COLO668 (cell line): ENCODE results near the gene SLC9A3.

Experiments used
- DNase-seq: peaks from one replicate; lab custom pipeline; 2025; ENCODE audit not compliant: unreplicated experiment; lab: John Stamatoyannopoulos, UW

Gene SLC9A3

GRCh38 chr5:448061-448765, 76.0 kb downstream of the SLC9A3 start:
- no peak for DNase-seq

- DNase-seq: no peak
Measured at GRCh38 chr5:447501-447900, 76.7 kb downstream of the SLC9A3 start.

GRCh38 chr5:446883-447263, 77.4 kb downstream of the SLC9A3 start:
- no peak for DNase-seq

GRCh38 chr5:446066-446882, 78.0 kb downstream of the SLC9A3 start:
- no peak for DNase-seq

- no peak for DNase-seq
Measured at GRCh38 chr5:445591-445990, 78.7 kb downstream of the SLC9A3 start.

- no peak for DNase-seq
Measured at GRCh38 chr5:444226-444625, 80.0 kb downstream of the SLC9A3 start.

- DNase-seq: peak; percentile 89
Measured at GRCh38 chr5:443239-444151, 80.8 kb downstream of the SLC9A3 start.

- peak; percentile 91 for DNase-seq
Measured at GRCh38 chr5:442335-443238, 81.7 kb downstream of the SLC9A3 start, which contains the start of gene EXOC3. Gene EXOC3 (plus strand): TSS chr5:443176. CDS start chr5:446206, 3,030 bp downstream.

- DNase-seq: no peak
Measured at GRCh38 chr5:441996-442334, 82.3 kb downstream of the SLC9A3 start.

GRCh38 chr5:440401-441201, 83.6 kb downstream of the SLC9A3 start:
- no peak for DNase-seq

GRCh38 chr5:439636-440035, 84.6 kb downstream of the SLC9A3 start:
- DNase-seq: no peak

GRCh38 chr5:439181-439580, 85.1 kb downstream of the SLC9A3 start:
- DNase-seq: no peak

- no peak for DNase-seq
Measured at GRCh38 chr5:438481-438981, 85.7 kb downstream of the SLC9A3 start.

- no peak for DNase-seq
Measured at GRCh38 chr5:437281-437771, 86.9 kb downstream of the SLC9A3 start.

GRCh38 chr5:436641-436975, 87.6 kb downstream of the SLC9A3 start:
- no peak for DNase-seq

- peak; percentile 58 for DNase-seq
Measured at GRCh38 chr5:435961-436640, 88.1 kb downstream of the SLC9A3 start.

GRCh38 chr5:435156-435790, 89.0 kb downstream of the SLC9A3 start:
- no peak for DNase-seq

GRCh38 chr5:434443-435146, 89.7 kb downstream of the SLC9A3 start:
- no peak for DNase-seq
